OCI-LY3 (cell line): ENCODE measurements around the gene GRN.
"Not testable (repeated sequence)": the region's sequence is repeated elsewhere in the genome, so short reads cannot be mapped to it uniquely, and the experiment has no call there.

ENCODE experiments used
- H2AFZ ChIP-seq: fragments of 200-600, 300-600 bp; shearing (Covaris generic); 2 replicates; pipeline ENCODE4 v1.6.0; 2014; ENCODE audit warnings: antibody characterized with exemption, low read depth, low read length
- H3K27ac ChIP-seq: fragments of 200-600, 300-600 bp; sonication (generic); 2 replicates; pipeline ENCODE4 v1.5.1; 2014; ENCODE audit warnings: mild to moderate bottlenecking, low read length, moderate library complexity, mixed read lengths
- H3K27me3 ChIP-seq: fragments of 200-600, 300-600 bp; sonication (generic); 2 replicates; pipeline ENCODE4 v1.6.1; 2014; ENCODE audit warnings: low read depth, low read length, mixed read lengths
- H3K36me3 ChIP-seq: fragments of 200-600, 300-600 bp; sonication (generic); replicated peaks from 2 replicates; pipeline ENCODE3; 2014; ENCODE audit warnings: low read depth, low read length, mixed read lengths
- H3K4me1 ChIP-seq: fragments of 300-600, 200-600 bp; sonication (generic); 2 replicates; pipeline ENCODE4 v1.6.1; 2014; ENCODE audit warnings: low read length, mixed read lengths
- H3K4me2 ChIP-seq: fragments of 200-600, 300-600 bp; sonication (generic); 2 replicates; pipeline ENCODE4 v1.6.1; 2014; ENCODE audit warnings: low read length, mixed read lengths
- H3K4me3 ChIP-seq: fragments of 300-600, 200-600 bp; sonication (generic); 2 replicates; pipeline ENCODE4 v1.5.1; 2014; ENCODE audit warnings: antibody characterized with exemption, mild to moderate bottlenecking, low read length, moderate library complexity
- H3K79me2 ChIP-seq: fragments of 300-600, 200-600 bp; shearing (Covaris generic); 2 replicates; pipeline ENCODE4 v1.6.1; 2014; ENCODE audit warnings: mild to moderate bottlenecking, low read length, mixed read lengths
- H3K9ac ChIP-seq: fragments of 300-600, 200-600 bp; shearing (Covaris generic); 2 replicates; pipeline ENCODE4 v1.6.0; 2014; ENCODE audit warnings: mild to moderate bottlenecking, low read length, moderate library complexity
- H3K9me3 ChIP-seq: fragments of 200-600, 300-600 bp; shearing (Covaris generic); 2 replicates; pipeline ENCODE4 v1.6.1; 2014; ENCODE audit warnings: low read length, mixed read lengths; ENCODE audit not compliant: insufficient read depth
- H4K20me1 ChIP-seq: fragments of 200-600, 300-600 bp; sonication (generic); 2 replicates; pipeline ENCODE4 v1.6.1; 2016; ENCODE audit warnings: low read length, mixed read lengths; ENCODE audit not compliant: insufficient read depth
- EZH2phosphoT487 ChIP-seq: fragments of 200-600 bp; shearing (Covaris generic); IDR thresholded peaks from 2 replicates; pipeline ENCODE4 v1.6.1; 2018; ENCODE audit warnings: antibody characterized with exemption, mixed run types, low read depth
- TF ChIP-seq, protein P1 (sequence below): fragments of 200-600, 300-600 bp; sonication (generic); IDR thresholded peaks from 2 replicates; pipeline ENCODE4 v1.5.1; 2014; ENCODE audit warnings: antibody characterized with exemption, low read length, low read depth

Gene GRN

DNA sequence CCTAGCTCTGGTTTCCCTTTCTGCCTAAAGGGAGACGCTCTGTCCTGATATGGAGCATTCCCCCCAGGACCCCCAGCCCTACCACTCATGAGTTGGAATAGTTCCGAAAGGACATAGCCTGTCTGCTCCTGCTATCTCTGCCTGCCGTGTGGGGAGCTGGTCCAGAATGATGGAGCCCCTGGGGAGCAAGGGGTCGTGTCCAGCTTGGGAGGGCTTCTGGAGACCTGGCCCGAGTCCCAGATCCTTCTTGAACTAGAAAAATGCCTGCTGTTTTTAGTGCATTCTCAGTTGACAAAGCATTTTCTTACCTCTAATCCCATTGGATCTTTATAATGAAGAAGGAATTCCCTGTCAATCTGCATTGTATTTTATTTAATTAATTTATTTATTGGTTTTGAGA, 9.1 kb upstream of the GRN start:
- Histone ChIP-seq H2AFZ (no peak overlapping the region), H3K9ac (no peak overlapping the region), H3K79me2 (no peaks in the 10 kb centered on the region), H3K27ac (no peak overlapping the region), H3K4me1 (peaks cover 39% of the 10 kb centered on the region), H3K27me3 (no peaks in the 10 kb centered on the region), H3K9me3 (no peaks in the 10 kb centered on the region), H3K36me3 (no peaks in the 10 kb centered on the region), H4K20me1 (no peaks in the 10 kb centered on the region), H3K4me3 (no peak overlapping the region), H3K4me2 (peak overlapping the region; percentile 60; the same call in 1 of the 2 replicates)
- no peak for TF ChIP-seq EZH2phosphoT487
- TF ChIP-seq, protein P1, sequence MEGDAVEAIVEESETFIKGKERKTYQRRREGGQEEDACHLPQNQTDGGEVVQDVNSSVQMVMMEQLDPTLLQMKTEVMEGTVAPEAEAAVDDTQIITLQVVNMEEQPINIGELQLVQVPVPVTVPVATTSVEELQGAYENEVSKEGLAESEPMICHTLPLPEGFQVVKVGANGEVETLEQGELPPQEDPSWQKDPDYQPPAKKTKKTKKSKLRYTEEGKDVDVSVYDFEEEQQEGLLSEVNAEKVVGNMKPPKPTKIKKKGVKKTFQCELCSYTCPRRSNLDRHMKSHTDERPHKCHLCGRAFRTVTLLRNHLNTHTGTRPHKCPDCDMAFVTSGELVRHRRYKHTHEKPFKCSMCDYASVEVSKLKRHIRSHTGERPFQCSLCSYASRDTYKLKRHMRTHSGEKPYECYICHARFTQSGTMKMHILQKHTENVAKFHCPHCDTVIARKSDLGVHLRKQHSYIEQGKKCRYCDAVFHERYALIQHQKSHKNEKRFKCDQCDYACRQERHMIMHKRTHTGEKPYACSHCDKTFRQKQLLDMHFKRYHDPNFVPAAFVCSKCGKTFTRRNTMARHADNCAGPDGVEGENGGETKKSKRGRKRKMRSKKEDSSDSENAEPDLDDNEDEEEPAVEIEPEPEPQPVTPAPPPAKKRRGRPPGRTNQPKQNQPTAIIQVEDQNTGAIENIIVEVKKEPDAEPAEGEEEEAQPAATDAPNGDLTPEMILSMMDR, result no peak

DNA sequence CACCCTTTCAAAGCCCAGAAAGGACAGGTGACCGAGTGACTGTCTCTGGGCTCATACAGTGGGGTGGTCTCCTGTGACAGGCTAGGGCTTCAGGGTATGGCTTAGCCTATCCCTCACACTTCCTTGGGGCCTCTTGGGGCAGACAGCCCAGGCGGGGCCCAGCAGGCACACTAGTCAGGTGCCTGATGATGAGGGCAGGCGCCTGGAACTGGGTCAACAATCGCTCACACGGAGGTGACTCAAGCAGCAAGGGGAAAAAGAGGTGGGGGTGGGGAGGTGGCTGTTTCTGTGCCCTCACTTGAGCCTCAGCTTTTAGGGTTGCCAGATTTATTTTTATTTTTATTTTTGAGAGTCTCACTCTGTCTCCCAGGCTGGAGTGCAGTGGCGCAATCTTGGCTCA, 6.4 kb upstream of the GRN start:
- 0 out of 2 replicates have a peak overlapping the region, but pooled peaks have one; percentile 1 for H3K27ac ChIP-seq
- peak overlapping the region; percentile 17; the same call in 1 of the 2 replicates for H3K9ac ChIP-seq
- H2AFZ ChIP-seq, result peak overlapping the region; percentile 52; the same call in 1 of the 2 replicates
- H3K4me3 ChIP-seq, result no peak overlapping the region
- H3K9me3 ChIP-seq, result no peaks in the 10 kb centered on the region
- peak overlapping the region; percentile 54 for H3K4me2 ChIP-seq
- H3K27me3 ChIP-seq, result no peaks in the 10 kb centered on the region
- no peak for TF ChIP-seq EZH2phosphoT487
- TF ChIP-seq, protein P1, result no peak
- H3K36me3 ChIP-seq, result no peaks in the 10 kb centered on the region
- H3K79me2 ChIP-seq, result no peaks in the 10 kb centered on the region
- H3K4me1 ChIP-seq, result peaks cover 32% of the 10 kb centered on the region
- H4K20me1 ChIP-seq, result no peaks in the 10 kb centered on the region

DNA sequence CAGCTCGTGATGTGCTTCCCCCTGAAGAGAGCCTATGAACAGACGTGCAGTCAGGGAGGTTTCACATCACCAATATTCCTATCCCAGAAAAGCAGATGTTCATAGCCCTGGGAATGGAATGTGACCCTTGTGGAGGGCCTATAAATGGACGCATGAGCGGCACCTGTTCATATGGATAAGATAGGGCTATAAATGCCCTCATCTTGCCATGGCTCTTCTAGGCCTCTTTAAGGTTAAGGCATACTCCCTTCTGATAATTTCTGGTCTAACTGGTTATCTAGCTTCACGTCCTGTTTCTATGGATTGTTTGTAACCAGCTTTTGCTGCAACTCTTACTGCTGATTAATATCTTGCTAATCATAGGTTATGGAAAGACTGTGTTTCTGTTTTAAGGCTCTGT, 4.5 kb upstream of the GRN start:
- H4K20me1 ChIP-seq, H3K4me3 ChIP-seq, H3K27me3 ChIP-seq, H3K36me3 ChIP-seq, H3K9ac ChIP-seq, H3K27ac ChIP-seq, H2AFZ ChIP-seq, H3K9me3 ChIP-seq, H3K79me2 ChIP-seq, H3K4me2 ChIP-seq: not testable (repeated sequence)
- H3K4me1 ChIP-seq, result peaks cover 20% of the 10 kb centered on the region

DNA sequence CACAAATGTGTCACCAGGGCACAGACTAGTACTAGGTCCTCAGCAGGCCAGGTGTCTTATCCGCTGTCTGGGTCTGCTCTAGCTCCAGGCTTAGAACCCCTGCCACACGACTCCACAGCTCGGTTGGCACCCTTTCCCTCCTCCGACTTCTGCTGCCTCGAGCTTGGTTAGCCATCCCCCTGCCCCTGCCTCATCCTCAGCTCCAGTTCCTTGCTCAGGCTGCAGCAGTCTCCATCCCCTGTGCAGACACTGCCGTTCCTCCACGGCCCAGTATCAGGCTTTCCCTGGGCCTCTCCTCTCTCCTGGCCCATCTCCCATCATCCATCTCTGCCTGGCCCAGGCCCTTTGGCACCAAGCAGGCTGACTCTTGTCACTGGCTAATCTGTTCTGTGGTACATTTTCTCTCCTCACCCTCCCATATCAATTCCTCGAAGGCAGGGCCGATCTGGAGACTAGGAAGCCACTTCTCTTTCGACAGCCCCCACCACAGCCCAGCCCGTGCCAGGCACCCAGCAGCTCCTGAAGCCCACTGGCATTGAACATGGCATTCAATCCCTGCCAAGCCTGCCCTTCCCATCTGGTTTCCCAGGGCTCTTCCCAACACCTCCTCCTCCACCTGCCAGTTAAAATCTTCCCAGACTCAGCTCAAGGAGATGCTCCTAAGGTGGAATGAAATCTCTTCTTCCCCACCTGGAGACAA, 1.4 kb upstream of the GRN start:
- no peaks in the 10 kb centered on the region for H3K9me3 ChIP-seq
- no peak overlapping the region for H3K4me3 ChIP-seq
- peaks cover 21% of the 10 kb centered on the region for H3K79me2 ChIP-seq
- no peaks in the 10 kb centered on the region for H4K20me1 ChIP-seq
- peaks cover 6% of the 10 kb centered on the region for H3K36me3 ChIP-seq
- no peak overlapping the region for H3K9ac ChIP-seq
- H3K4me1 ChIP-seq, result peaks cover 33% of the 10 kb centered on the region
- H3K27me3 ChIP-seq, result no peaks in the 10 kb centered on the region
- no peak overlapping the region for H3K27ac ChIP-seq
- H3K4me2 ChIP-seq, result no peak overlapping the region
- TF ChIP-seq, protein P1, result no peak
- no peak for TF ChIP-seq EZH2phosphoT487
- H2AFZ ChIP-seq, result no peak overlapping the region
